ENCODE results near the gene FAM180A. TPM values are rescaled to one million over a fixed set of nuclear protein-coding genes. Genes with fewer than 3 reads are reported as not detected.

FAM180A gene
- total RNA-seq, 1 donor from 2014 or later = not detected

- DNase-seq (ENCODE audit: low read depth) = no peak
- TF ChIP-seq, protein P1, sequence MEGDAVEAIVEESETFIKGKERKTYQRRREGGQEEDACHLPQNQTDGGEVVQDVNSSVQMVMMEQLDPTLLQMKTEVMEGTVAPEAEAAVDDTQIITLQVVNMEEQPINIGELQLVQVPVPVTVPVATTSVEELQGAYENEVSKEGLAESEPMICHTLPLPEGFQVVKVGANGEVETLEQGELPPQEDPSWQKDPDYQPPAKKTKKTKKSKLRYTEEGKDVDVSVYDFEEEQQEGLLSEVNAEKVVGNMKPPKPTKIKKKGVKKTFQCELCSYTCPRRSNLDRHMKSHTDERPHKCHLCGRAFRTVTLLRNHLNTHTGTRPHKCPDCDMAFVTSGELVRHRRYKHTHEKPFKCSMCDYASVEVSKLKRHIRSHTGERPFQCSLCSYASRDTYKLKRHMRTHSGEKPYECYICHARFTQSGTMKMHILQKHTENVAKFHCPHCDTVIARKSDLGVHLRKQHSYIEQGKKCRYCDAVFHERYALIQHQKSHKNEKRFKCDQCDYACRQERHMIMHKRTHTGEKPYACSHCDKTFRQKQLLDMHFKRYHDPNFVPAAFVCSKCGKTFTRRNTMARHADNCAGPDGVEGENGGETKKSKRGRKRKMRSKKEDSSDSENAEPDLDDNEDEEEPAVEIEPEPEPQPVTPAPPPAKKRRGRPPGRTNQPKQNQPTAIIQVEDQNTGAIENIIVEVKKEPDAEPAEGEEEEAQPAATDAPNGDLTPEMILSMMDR (conservative IDR thresholded peaks at IDR 0.05; ENCODE audit: low read depth, low read length) = no peak
- H3K4me3 ChIP-seq (ENCODE audit: low read depth, low read length) = no peak overlapping the region
Observed at GRCh38 chr7:135773464-135773863, 24.9 kb upstream of the FAM180A start.

DNA sequence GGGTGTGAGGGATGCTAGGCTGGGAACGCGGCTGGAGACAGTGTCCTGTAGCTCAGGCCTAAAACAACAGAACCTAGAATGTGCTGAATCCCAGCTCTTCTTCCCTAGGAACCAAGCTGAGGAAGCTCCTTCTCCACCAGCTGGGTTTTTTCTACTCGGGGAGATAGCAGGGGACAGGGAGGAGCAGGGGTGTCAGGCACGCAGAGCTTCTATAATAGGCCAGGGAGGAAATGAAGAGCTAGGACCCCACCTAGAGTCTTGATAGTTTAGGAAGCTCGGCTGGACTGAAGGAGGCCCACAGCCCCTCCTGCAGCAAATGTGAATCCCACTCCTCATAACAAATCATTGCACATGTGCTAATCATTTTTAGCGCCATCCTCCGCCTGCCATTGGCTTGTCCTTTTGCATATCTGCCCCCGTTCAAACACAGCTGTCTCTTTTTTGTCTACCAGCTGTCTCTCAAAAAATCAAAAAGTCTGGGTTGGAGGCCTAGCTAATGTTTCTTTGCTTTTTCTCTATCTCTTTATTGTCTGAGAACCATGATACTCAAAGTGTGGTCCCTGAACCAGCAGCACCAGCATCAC lies 24.1 kb upstream of the FAM180A start:
- H3K4me3 ChIP-seq (ENCODE audit: low read depth, low read length) = no peak overlapping the region

DNA sequence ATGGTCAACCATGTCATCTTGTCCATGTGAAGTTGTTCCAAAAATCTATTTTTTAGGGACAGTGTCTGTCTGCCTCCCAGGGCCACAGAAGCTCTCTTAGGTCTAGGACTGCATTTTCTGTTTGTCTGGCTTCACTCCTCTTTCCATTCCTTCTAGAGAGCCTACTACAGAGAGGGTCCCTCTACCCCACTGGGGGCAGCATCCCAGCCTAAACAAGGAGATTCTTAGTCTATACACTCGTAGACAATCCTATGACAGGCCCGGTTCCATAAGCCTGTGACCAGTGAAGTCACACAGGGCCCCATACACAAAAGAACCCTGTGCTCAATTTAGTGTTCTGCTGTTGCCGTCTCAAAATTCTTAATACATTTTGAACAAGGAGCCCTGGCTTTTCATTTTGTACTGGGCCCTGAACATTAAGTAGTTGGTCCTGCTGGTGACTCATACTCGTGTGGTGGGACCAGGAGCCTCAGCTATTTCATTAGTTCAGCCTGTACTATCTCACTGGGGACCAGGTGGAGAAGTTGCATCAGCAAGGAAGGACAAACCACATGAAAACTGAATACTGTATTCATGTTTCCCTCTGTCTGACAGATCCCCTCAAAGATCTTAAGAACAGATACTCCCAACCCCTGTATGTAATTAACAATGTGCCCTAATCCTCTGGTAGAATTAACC lies 23.5 kb upstream of the FAM180A start:
- no peak for DNase-seq (ENCODE audit: low read depth)
- TF ChIP-seq, protein P1 (conservative IDR thresholded peaks at IDR 0.05; ENCODE audit: low read depth, low read length) = no peak
- no peak overlapping the region for H3K4me3 ChIP-seq (ENCODE audit: low read depth, low read length)

More for the DNA sequence above, 24.1 kb upstream of the FAM180A start:
- no peak for DNase-seq (ENCODE audit: low read depth)
- TF ChIP-seq, protein P1 (conservative IDR thresholded peaks at IDR 0.05; ENCODE audit: low read depth, low read length) = no peak

- DNase-seq (ENCODE audit: low read depth) = no peak
- H3K4me3 ChIP-seq (ENCODE audit: low read depth, low read length) = no peak overlapping the region
- TF ChIP-seq, protein P1 (conservative IDR thresholded peaks at IDR 0.05; ENCODE audit: low read depth, low read length) = no peak
Observed at GRCh38 chr7:135771051-135771450, 22.4 kb upstream of the FAM180A start.

GRCh38 chr7:135770139-135770710 lies 21.6 kb upstream of the FAM180A start:
- DNase-seq (ENCODE audit: low read depth) = no peak
- H3K4me3 ChIP-seq (ENCODE audit: low read depth, low read length) = no peak overlapping the region
- TF ChIP-seq, protein P1 (conservative IDR thresholded peaks at IDR 0.05; ENCODE audit: low read depth, low read length) = no peak

DNA sequence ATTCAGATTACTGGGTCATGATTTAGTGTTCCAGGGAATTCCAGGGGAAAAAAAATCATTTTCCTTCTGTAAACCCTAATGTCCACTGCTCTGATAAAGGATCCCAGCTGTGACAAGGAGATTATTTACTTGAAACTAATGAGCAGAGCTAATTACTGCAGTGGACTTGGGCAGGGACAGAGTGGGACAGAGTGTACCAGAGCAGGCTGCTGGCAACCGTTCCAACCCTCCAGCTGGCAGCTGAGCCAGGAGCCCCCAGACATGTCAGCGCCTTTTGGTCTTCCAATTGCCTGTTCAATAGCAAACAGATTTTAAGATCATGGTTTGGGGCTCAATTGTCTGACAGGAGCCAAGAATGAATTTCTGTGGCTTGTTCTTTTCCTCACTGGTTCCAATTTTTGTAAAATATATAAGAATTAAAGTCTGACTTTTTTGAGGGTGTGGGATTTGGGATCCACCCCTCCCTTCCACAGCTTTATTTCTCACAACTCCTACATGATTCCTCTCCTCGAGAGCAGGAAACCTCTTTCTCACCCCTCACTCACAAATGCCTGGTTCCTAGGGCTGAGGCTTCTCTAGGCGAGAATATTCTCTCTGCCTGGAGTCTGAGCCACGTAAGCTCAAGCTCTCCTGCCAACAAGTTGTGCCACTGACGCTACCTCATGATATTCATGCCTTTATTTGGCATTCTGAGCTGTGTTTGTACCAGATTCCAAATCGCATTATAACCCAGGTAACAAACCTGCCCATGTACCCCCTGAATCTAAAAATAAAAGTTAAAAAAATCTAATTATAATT lies 20.6 kb upstream of the FAM180A start:
- DNase-seq (ENCODE audit: low read depth) = no peak
- H3K4me3 ChIP-seq (ENCODE audit: low read depth, low read length) = no peak overlapping the region
- TF ChIP-seq, protein P1 (conservative IDR thresholded peaks at IDR 0.05; ENCODE audit: low read depth, low read length) = no peak
